H1 (cell line): ENCODE data around the gene OPCML. TPM values are rescaled to one million over a fixed set of nuclear protein-coding genes. Genes with fewer than 3 reads are reported as not detected.

Source experiments
- CHD7 ChIP-seq: fragments of 300-600 bp; sonication (generic); IDR thresholded peaks from 2 replicates; pipeline ENCODE4 v1.7.1; 2012; ENCODE audit warnings: low read length, moderate library complexity, mild to moderate bottlenecking, inconsistent platforms; ENCODE audit not compliant: insufficient replicate concordance
- CTCF ChIP-seq, 3 experiments: IDR thresholded peaks; 1 replicate in 2 of 3; 2 replicates in 1 of 3; pipeline versions ENCODE4 v1.5.1 to v1.6.1; 2011; ENCODE audit warnings: low read length in 3 of 3, mild to moderate bottlenecking in 3 of 3, inconsistent platforms in 2 of 3, low read depth in 1 of 3, moderate library complexity in 1 of 3; ENCODE audit not compliant: insufficient read depth in 1 of 3; ENCODE audit errors: control extremely low read depth in 1 of 3
- RAD21 ChIP-seq, 2 experiments: IDR thresholded peaks in 1 of 2; conservative IDR thresholded peaks in 1 of 2; 2 replicates each; pipeline ENCODE4 v1.6.1; 2011; ENCODE audit warnings: low read depth in 2 of 2, low read length in 2 of 2, improper control_type of control experiment in 1 of 2, inconsistent platforms in 1 of 2, mild to moderate bottlenecking in 1 of 2, moderate library complexity in 1 of 2
- polyA plus RNA-seq, 7 experiments: library from polyadenylated mRNA; depleted of rRNA in 3 of 7; stranded (reverse) in 5 of 7; unstranded in 2 of 7; fragments of >200 nt in 5 of 7; fragments of 200-250 nt in 2 of 7; gene quantifications; 1 replicate in 5 of 7; 2 replicates in 1 of 7; 4 replicates in 1 of 7; pipeline versions ENCODE4 v1.2.1 to v1.2.3, GENCODE V29; 2011 to 2013; ENCODE audit warnings: missing spikeins in 2 of 7, mixed read lengths in 2 of 7
- total RNA-seq: library from RNA; stranded (reverse); fragmentation: NEBNext Ultra II Directional; extraction: Animal tissue kit (Norgen Biotek cat#: 25700); gene quantifications from 2 replicates; pipeline ENCODE4 v1.2.1, GENCODE V29; 2021

OPCML gene
- total and polyA plus RNA-seq, 2 of the 8 experiments (the other 6 are each of a cell fraction or from before 2014, with no cell fraction given) = 2.3 to 3.1 TPM

- TF ChIP-seq CHD7 (no peak), CTCF (IDR thresholded peaks at IDR 0.05; ENCODE audit: control extremely low read depth in 1 of 3, insufficient read depth in 1 of 3, low read depth in 1 of 3, low read length in 3 of 3) (no peak), RAD21 (IDR thresholded peaks at IDR 0.05 in 1 of 2, conservative IDR thresholded peaks at IDR 0.05 in 1 of 2; ENCODE audit: low read depth in 2 of 2, low read length in 2 of 2) (no peak)
Observed at GRCh38 chr11:132680584-132680983, 851.7 kb downstream of the OPCML start (continued).
